GM13977 (cell line): ENCODE measurements around the gene PSME3IP1.

ENCODE experiments used
- DNase-seq: peaks from one replicate; pipeline ENCODE4 v3.0.0; 2012; ENCODE audit warnings: low spot score
- CTCF ChIP-seq: IDR thresholded peaks from 2 replicates; pipeline ENCODE4 v1.5.1; 2012; ENCODE audit warnings: mild to moderate bottlenecking, control low read depth; ENCODE audit not compliant: insufficient read depth; ENCODE audit errors: extremely low read depth, missing control alignments
- in situ Hi-C: fragments of 300-500 bp; cut with MboI; formaldehyde crosslinking; loops from one replicate; pipeline ENCODE4 v1.12.0; 2022; ENCODE audit warnings: low sequenced_read_pairs, low pct_unique_long_range_greater_than_20kb, mixed read lengths, inconsistent platforms; ENCODE audit not compliant: unreplicated experiment

Gene PSME3IP1

GRCh38 chr16:57143149-57143921, 42.5 kb downstream of the PSME3IP1 start:
- in situ Hi-C loops, result no loop called here
- no peak for TF ChIP-seq CTCF
- no peak for DNase-seq

GRCh38 chr16:57141822-57142631, 43.8 kb downstream of the PSME3IP1 start:
- no peak for TF ChIP-seq CTCF
- in situ Hi-C loops, result no loop called here
- peak; percentile 58 for DNase-seq

- DNase-seq, result no peak
- in situ Hi-C loops, result no loop called here
- TF ChIP-seq CTCF, result no peak
These were observed 44.7 kb downstream of the PSME3IP1 start for GRCh38 chr16:57140931-57141668.

GRCh38 chr16:57138281-57138935, 47.4 kb downstream of the PSME3IP1 start:
- no peak for TF ChIP-seq CTCF
- DNase-seq, result no peak

GRCh38 chr16:57137566-57138273, 48.1 kb downstream of the PSME3IP1 start:
- TF ChIP-seq CTCF, result no peak
- in situ Hi-C loops, result no loop called here
- no peak for DNase-seq

More at GRCh38 chr16:57138281-57138935, 47.4 kb downstream of the PSME3IP1 start:
- in situ Hi-C loops, result no loop called here
